ENCODE data around the gene EML1.

The EML1 gene

GRCh38 chr14:99781853-99782610 lies 11.2 kb upstream of the EML1 start:
- DNase-seq, result no peak

GRCh38 chr14:99784508-99784907 lies 8.7 kb upstream of the EML1 start:
- DNase-seq, result no peak

DNA sequence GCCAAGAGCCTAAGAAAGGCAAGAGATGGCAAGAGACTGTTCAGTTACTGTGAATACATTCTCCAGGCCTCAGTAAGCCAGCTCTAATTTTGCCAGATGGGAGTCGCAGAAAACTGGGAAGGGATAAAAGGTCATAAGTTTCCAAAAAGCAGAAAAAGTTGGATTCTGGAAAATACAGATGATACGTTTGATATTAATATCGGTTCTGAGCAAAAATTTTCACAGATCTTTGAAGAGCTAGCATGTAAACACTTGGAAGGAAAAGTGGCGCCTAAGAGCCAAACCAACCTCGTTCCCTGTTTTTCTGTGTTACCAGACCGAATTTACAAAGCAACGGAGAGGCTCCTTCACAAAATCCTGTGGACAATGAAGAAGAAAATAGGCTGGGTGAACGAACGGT lies 7.8 kb upstream of the EML1 start:
- DNase-seq, result no peak

- no peak for DNase-seq
Measured at GRCh38 chr14:99786511-99786989, 6.7 kb upstream of the EML1 start.

- no peak for DNase-seq
Measured at GRCh38 chr14:99788713-99789112, 4.5 kb upstream of the EML1 start.

- DNase-seq, result no peak
Measured at GRCh38 chr14:99789581-99789980, 3.6 kb upstream of the EML1 start.

GRCh38 chr14:99790201-99790977 lies 2.8 kb upstream of the EML1 start:
- no peak for DNase-seq

DNA sequence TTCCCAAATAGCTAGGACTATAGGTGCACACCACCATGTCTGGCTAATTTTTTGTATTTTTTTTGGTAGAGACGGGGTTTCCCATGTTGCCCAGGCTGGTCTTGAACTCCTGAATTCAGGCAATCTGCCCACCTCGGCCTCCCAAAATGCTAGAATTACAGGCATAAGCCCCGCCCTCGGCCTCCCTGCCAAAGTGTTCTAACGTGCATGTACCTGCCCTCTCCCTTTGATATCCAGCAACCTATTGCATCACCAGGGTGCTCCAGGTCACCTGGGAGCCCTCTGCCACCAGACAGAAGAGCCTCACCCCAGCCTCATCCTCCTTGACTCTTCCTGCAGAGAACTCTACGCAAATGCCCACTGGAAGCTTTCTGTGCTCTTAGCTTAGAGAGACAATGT lies 2.2 kb upstream of the EML1 start:
- DNase-seq, result no peak

DNA sequence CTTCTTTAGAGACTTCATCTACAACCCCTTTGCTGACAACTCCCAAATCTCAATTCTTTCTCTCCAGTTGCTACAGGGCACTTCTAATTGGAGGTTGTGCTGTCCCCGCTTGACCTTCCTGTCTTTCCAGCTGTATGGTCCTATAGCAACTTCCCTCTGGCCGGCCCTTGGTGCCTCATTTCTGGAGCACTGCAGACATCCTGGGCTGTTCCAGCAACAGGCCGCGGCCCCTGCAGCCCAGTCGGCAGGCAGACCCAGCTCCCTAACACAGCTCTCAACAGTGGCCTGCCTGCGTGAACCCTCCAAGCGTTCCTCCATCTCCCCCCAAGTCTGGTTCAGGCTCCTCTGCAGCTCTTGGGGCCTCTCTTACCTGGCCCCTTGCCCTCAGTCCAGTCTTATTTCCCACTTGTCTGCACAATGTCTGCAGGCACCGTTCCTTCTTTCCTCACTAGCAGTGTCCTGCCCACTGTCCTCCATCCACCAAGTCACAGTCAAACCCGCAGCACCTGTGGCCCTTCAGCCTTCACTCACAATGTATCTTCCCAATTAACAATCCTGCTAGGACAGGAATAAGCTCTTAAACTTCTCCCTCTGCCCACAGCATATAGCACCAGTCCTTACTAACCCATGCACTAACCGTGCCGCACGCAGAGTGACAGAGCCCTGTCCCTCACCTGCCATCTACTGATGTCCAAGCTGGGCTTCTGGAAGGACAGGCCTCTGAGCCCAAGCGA lies 1.6 kb upstream of the EML1 start:
- DNase-seq, result no peak

DNA sequence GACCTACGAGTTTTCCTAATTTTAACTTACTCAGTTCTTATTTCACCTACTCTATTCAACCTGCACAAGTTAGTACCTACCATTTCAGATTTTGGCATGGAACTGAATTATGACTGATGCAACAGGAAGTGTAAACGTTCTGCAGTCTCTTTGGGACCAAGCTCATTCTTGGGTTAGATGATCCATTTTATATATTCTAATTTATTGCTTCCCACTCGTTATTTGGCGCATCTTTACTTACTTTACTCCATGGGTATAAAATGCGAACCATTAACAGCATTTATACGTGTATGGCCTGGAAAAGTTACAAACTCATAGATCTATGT lies 1.0 kb upstream of the EML1 start:
- no peak for DNase-seq

DNA sequence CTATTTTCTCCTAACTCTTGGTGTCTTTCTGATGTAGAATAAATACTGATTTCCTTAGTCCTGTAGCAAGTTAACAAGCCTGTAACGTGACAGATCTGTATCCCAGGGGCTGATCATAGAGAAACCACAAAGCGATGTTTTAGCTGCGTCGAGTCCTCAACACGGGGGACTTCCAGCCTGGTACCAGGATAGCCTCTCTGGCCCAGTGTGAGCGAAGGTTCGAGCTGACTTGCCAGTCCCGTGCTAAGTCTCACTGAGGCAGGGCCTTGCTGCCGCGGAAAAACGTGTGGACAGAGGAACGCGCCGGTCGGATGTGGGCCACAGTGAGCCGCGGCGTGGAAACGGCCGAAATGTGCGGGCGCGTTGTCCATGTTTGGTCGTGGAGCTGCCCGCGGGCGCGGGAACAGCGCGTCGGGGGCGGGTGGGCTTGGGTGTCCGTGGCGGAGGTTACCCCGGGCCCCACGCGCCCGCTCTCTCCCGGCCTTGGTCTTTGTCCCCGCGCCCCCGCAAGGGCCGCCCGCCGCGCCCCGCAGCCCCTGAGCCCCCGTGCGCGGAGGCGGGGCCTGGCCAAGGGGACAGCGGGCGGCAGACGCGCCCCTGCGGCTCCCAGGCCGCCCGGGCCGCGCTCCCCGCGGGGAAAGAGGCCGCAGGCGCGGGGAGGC lies 531 bp upstream of the EML1 start:
- DNase-seq, result no peak

DNA sequence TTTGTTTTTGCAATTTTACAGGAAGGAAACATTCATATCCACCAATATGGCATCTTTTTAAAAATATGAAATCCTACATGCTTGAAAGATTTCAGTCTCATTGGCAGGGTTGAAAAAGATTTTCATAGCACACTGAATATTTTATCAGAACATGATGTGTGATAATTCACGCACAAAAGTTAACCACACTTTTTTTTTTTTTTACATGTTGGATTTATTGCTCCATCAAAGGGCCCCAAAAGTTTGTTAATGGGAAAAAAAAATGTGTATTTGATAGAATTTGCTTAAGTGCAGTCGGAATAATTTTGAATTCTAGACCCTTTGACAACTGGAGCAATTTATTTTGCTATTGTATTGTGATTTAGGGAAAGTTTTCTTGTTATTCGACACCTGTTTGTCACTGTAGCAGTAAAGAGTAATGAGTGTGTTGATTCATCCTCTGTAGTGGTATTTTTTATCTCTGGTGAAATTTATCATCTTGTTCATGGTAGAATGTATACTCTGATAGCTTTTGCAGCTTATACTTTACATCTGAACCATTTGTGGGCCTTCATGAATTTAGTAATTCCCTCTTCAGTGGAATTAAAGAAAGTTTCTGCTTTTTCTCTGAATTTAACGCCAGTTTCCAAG lies 1.1 kb downstream of the EML1 start:
- no peak for DNase-seq

- DNase-seq, result no peak
Measured at GRCh38 chr14:99795046-99795445, 1.8 kb downstream of the EML1 start.

- DNase-seq, result no peak
Measured at GRCh38 chr14:99797231-99797630, 4.0 kb downstream of the EML1 start.

DNA sequence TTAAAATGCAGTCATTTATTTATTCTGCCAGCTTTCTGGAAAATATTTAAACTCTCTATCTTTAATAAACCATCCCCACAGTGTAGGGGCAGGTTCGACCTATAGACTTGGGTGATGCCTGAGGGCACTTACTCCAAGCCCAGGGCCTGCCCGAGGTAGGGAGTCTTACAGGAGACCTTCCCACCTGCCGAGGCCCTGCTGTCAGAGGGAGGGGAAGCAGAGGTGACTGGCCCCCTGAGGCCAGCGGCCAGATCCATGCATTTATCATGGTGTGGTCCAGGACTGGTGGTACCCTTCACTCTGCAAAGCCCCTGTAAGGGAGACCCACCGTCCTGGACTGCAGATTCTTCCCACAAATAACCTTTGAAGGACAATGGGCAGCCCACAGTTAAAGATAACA lies 7.6 kb downstream of the EML1 start:
- no peak for DNase-seq

DNA sequence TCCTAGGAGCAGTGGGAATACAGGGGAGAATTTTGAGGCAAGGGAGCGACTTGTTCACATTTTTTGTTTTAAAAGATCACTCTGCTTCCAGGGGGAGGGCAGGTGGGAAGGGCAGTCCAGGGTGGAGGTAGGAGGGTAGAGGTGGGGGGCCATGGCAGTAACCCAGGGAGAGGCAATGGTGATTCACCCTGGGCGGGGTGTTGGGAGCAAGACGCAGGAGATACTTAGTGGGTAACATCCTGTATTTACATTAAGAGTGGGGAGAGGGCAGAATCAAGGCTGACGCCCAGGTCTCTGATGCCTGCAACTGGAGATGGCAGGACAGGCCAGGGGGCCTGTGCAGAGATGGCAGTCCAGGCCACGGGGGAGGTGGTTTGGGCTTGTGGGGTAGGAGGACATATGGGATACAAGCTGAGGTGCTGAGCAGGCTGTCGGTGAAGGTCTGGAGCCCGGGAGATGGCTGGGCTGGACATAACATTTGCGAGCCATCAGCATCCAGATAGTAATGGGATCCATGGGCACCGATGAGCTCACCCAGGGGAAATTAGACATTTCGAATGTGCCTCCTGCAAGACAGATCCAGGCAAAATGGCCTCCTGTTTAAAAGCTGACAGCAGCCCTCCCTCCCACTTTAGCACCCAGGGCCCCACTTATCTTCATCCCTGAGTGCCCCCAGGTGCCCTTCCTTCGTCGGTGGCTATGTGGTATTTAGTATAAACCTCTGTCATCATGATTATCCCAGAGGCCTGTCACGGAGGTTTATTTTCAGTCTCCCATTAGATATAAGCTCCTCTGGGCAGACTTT lies 9.3 kb downstream of the EML1 start:
- DNase-seq, result no peak

GRCh38 chr14:99803106-99803775 lies 10.0 kb downstream of the EML1 start:
- DNase-seq, result no peak

DNA sequence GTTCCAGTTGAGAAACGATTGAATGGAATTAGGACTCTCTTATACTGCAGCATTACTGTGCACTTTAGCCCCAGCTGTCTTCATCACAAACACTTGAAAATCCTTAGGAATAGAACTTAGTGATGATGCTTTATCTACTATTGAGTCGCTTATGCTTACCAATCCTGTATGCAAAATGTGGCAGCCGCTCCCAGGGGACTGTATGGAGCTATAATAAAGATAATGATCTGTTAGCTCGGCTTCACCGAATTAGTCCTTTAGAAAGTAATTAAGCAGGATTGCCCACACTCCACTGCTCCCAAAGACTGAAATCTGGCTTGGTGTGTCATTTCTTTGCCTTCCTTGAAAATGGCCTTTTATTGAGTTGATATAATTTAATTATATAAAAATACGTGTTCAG lies 10.6 kb downstream of the EML1 start:
- no peak for DNase-seq

- DNase-seq, result no peak
Measured at GRCh38 chr14:99805757-99806439, 12.7 kb downstream of the EML1 start.

GRCh38 chr14:99806836-99807235 lies 13.6 kb downstream of the EML1 start:
- no peak for DNase-seq
